GM12873 (cell line): Measurements from ENCODE around the gene NME5.

Source experiments
- TF ChIP-seq, protein P1 (sequence below): IDR thresholded peaks from 2 replicates; pipeline ENCODE4 v1.5.1; 2012; ENCODE audit warnings: low read depth, mild to moderate bottlenecking, moderate library complexity, low read length, control low read depth; ENCODE audit not compliant: insufficient read depth; ENCODE audit errors: missing control alignments

NME5 gene

DNA sequence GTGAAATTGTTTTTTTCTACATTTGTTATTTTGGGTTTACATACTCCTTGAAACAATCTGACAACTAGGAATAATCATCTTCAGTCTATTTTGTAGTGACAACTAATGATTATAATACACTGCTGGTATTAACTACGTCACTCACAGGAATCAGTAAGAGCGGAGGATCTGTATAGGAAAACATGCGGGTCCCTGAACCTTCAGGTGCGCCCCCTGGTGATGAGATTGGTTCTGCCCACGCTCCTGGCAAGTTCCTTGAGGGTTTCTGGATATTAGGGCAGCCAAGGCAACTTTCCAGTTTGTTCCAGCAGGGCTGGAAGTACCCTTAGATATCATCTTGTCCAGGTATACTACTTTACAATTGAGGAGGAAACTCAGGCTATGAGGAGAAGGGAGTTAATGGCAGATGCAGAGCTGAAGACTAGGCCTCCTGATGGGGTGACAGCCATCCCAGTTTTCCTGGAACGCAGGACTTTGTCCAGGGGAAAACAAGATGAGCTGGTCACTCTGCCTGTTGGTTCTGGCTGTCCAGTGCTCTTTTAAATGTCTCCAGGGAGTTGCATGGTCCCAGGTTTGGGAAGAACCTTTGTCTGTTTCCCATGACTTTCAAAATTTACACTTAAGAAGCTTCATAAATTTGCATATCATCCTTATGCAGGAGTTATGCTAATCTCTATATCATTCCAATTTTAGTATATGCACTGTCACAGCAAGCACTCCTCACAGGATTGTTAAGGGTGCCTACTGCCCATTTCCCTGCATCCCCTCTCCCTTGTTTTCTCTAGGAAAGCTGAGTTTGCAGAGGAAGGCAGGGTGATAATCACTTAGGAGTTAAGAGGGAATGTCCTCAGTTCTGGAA is 70.3 kb downstream of the NME5 start:
- TF ChIP-seq, protein P1, sequence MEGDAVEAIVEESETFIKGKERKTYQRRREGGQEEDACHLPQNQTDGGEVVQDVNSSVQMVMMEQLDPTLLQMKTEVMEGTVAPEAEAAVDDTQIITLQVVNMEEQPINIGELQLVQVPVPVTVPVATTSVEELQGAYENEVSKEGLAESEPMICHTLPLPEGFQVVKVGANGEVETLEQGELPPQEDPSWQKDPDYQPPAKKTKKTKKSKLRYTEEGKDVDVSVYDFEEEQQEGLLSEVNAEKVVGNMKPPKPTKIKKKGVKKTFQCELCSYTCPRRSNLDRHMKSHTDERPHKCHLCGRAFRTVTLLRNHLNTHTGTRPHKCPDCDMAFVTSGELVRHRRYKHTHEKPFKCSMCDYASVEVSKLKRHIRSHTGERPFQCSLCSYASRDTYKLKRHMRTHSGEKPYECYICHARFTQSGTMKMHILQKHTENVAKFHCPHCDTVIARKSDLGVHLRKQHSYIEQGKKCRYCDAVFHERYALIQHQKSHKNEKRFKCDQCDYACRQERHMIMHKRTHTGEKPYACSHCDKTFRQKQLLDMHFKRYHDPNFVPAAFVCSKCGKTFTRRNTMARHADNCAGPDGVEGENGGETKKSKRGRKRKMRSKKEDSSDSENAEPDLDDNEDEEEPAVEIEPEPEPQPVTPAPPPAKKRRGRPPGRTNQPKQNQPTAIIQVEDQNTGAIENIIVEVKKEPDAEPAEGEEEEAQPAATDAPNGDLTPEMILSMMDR: peak; percentile 84

DNA sequence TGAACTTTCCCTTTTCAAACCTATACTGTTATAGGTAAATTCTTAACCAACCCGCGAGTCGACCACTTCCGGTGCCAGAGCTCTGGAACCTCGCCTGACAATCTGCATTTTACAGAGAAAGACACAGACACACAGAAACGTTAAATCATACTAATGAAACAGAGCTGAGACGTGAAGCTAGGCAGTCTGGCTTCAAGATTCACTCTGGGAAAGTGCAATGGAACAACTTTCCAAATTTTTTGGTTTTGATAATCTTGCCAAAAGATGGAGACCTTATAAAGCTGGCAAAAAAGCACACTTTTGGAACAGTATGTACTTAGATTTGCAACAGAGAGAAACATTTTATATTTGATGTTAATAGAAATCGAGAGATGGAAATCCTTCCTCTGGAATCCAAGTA is 71.3 kb downstream of the NME5 start:
- TF ChIP-seq, protein P1: no peak
